GM20000 (cell line): ENCODE results near the gene DDX10.

Experiments used
- DNase-seq: peaks from one replicate; pipeline ENCODE4 v3.0.0; 2012; ENCODE audit warnings: low spot score
- CTCF ChIP-seq: IDR thresholded peaks from 2 replicates; pipeline ENCODE4 v1.5.1; 2012; ENCODE audit warnings: mild to moderate bottlenecking, control low read depth; ENCODE audit errors: extremely low read depth, missing control alignments

DDX10 gene

DNA sequence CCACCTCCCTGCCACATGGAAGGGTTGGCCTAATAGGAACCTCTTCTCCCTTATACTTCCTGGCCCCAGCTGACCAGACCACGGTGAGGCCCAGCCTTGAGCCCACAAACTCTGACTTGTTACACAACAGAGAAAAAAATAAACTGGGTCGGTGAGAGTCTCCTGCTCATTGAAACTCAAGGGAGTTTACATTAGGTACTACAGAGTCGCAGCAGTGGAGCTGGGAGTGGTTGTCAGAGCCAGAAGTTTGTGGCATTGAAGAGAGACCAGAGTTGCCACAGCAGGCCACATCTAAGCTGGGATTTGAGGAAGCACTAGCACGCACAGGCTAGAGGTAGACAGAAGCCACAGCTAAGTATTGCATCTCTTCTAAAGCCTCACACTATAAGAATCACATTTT is 296.2 kb downstream of the DDX10 start:
- no peak for DNase-seq
- TF ChIP-seq CTCF: no peak

DNA sequence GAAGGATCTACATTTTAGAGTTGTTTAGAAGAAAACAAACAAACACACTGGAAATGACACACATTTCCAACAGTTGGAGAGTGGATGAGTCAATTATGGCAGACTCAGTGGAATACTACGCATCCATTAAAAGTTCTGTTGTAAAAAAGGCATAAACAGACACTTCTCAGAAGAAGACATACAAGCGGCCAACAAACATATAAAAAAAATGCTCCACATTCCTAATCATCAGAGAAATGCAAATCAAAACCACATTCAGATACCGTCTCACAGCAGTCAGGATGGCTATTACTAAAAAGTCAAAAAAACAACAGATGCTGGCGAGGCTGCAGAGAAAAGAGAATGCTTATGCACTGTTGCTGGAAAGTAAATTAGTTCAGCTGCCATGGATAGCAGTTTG is 298.2 kb downstream of the DDX10 start:
- no peak for DNase-seq
- TF ChIP-seq CTCF: no peak

GRCh38 chr11:108965306-108966001 is 300.6 kb downstream of the DDX10 start:
- no peak for DNase-seq
- no peak for TF ChIP-seq CTCF

DNA sequence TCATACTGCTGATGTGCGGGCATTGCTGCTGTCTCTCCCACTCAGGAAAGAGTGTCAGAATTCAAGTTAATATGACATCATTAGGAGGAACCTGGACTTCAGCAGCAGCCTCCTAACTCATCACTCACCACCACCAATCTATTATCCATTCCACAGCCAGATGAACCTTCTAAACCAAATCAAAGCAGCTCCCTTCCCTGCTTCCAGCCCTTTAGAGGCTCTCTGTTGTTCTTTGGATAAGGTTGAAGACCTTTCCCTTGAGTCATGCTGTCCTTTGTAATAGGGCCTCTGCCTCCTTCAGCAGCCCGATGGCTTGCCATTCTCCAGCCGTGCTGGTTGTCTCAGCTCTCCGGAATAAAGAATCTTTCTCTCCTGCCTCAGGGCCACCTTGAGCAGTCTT is 301.3 kb downstream of the DDX10 start:
- DNase-seq: no peak

GRCh38 chr11:108966978-108967377 is 302.1 kb downstream of the DDX10 start:
- TF ChIP-seq CTCF: no peak
- DNase-seq: no peak

More for the DNA sequence above, 301.3 kb downstream of the DDX10 start:
- TF ChIP-seq CTCF: no peak

- no peak for DNase-seq
- no peak for TF ChIP-seq CTCF
Measured at GRCh38 chr11:108967571-108967970, 302.7 kb downstream of the DDX10 start.

DNA sequence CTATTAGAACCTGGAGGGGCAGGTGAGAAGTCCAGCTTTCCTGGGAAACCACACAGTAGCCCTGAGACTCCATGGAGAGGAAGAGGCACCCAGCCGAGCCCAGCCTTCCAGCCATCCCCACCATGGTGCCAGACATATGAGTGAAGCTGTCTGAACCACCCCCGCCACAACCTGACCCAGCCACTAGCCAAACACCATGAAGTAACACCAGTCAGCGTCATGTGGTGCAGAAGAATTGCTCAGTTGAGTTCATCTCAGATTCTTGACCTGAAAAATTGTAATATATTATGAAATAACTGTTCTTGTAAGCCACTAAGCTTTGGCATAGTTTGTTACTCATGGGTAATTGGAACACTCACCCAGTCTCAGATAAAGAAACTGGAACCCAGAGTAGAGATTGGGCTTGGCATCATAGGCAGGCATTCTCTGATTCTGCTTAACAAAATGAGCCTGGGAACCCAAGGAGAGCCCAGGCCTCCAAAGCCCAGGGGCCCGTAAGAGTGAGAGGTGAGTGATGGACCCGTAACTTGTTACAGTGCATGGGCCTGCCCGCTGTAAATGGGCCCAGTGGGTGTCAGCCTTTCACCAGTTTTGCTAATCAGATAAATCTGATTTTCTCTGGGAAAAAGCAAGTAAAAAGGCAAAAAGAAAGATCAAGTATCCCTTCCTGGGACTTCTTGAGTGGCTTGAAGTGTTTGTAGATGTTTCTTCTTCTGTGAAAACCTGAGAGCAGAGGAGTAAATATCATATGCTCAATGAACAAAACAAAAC is 305.5 kb downstream of the DDX10 start:
- no peak for TF ChIP-seq CTCF
- no peak for DNase-seq
